ENCODE results near the gene ECE1. TPM values are rescaled to one million over a fixed set of nuclear protein-coding genes. Genes with fewer than 3 reads are reported as not detected.

Gene ECE1
- total RNA-seq: 100 to 1,000 TPM; 135 to 155 TPM
- polyA plus RNA-seq: 100 to 1,000 TPM in 1 of 2 donors, 10 to 100 TPM in 1; 12.1 to 112 TPM
- long read RNA-seq, donor 1, full-length matches to known transcripts: 79 of 324 reads
- long read RNA-seq, donor 1, partial matches to known transcripts: 70 of 324 reads
- long read RNA-seq, donor 1, other reads (novel, unspliced or antisense): 175 of 324 reads
- long read RNA-seq, donor 2, full-length matches to known transcripts: 53 of 134 reads
- long read RNA-seq, donor 2, partial matches to known transcripts: 16 of 134 reads
- long read RNA-seq, donor 2, other reads (novel, unspliced or antisense): 65 of 134 reads

- Histone ChIP-seq H3K27ac (ENCODE audit: low read depth in 1 of 2, low read length in 2 of 2) (peak within 1 kb of the TSS in 1 of 2 donors; percentile 13), H3K4me3 (ENCODE audit: low read length in 2 of 2) (peak within 1 kb of the TSS; percentile 46 to 91), H3K4me1 (ENCODE audit: control insufficient read depth in 1 of 2, insufficient read depth in 2 of 2, low read length in 2 of 2) (peaks cover 0 to 3% of the 10 kb centered on the region in 2 donors), H3K27me3 (ENCODE audit: control insufficient read depth in 1 of 2, insufficient read depth in 2 of 2, low read length in 1 of 2) (no peaks in the 10 kb centered on the region), H3K36me3 (ENCODE audit: control insufficient read depth in 1 of 2, insufficient read depth in 2 of 2, low read length in 1 of 2) (no peaks in the 10 kb centered on the region), H3K9me3 (ENCODE audit: control insufficient read depth, low read length) (no peaks in the 10 kb centered on the region)
- DNase-seq: peak; percentile 62 to 87
- intact Hi-C loops (cut with DNase I): no loop called here
- 1% methylated on average over 36 to 90 of the region's 90 CpGs for WGBS, 2 donors
- peak; percentile 64 for ATAC-seq (ENCODE audit: low FRiP score)
These were observed at the start of gene ECE1 for GRCh38 chr1:21289700-21290545. Gene ECE1 (minus strand): TSS chr1:21290463. CDS start chr1:21290414, 49 bp downstream.

GRCh38 chr1:21339356-21340229 lies 49.3 kb upstream of the ECE1 start:
- peak overlapping the region in 1 of 2 donors; percentile 54 for H3K27ac ChIP-seq (ENCODE audit: low read depth in 1 of 2, low read length in 2 of 2)
- no peaks in the 10 kb centered on the region for H3K9me3 ChIP-seq (ENCODE audit: control insufficient read depth, low read length)
- H3K4me1 ChIP-seq (ENCODE audit: control insufficient read depth in 1 of 2, insufficient read depth in 2 of 2, low read length in 2 of 2): peaks cover 0 to 2% of the 10 kb centered on the region in 2 donors
- ATAC-seq (ENCODE audit: low FRiP score): no peak
- intact Hi-C loops (cut with DNase I): loop anchor here in 1 of 2 donors (2.0 kb wide), 1 partner anchor 79 kb away; no protein-coding TSS in a partner anchor
- 75 to 78% methylated on average over 9 of the region's 9 CpGs for whole genome bisulfite sequencing, 2 donors
- no peaks in the 10 kb centered on the region for H3K27me3 ChIP-seq (ENCODE audit: control insufficient read depth in 1 of 2, insufficient read depth in 2 of 2, low read length in 1 of 2)
- no peak for DNase-seq
- H3K4me3 ChIP-seq (ENCODE audit: low read length in 2 of 2): no peak overlapping the region
- H3K36me3 ChIP-seq (ENCODE audit: control insufficient read depth in 1 of 2, insufficient read depth in 2 of 2, low read length in 1 of 2): no peaks in the 10 kb centered on the region

DNA sequence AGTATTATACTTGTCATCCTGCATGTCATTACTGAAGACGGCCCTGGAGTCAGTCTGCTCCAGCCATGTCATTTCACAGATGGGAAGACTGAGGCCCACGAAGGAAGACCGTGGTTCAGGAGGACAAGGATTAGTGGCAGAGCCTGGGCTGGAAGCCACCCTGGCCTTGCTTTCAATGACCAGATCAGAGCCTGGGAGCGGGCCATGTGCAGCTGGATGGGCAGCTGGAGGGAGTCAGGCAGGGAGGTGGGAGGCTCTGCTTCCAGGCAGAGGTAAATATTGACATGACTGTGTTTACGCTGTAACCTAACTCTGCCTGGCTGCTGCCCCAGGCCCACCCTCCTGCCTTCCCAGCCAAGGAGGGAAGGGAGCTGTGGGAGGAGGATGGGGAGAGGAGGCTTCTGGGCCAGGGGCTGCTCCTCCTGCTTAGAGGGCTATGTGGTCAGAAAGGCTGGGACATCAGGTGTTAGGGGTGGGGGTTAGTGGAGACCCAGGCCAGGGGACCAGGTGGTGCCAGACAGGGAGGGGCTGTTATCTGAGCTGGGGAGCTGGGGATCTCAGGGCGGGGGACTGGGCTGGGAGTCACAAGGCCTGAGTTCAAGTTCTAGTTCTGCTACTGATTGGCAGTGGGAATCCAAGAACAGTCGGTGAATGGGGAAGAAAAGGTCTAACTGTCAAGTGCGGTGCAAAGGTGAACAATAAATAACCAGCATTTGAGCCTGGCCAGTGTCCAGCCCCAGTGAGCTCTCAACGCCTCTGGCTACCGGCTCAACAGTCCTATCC lies 48.5 kb upstream of the ECE1 start:
- peak; percentile 9 for ATAC-seq (ENCODE audit: low FRiP score)
- no peak overlapping the region for H3K4me3 ChIP-seq (ENCODE audit: low read length in 2 of 2)
- intact Hi-C loops (cut with DNase I): loop anchor here in 1 of 2 donors (2.0 kb wide), 1 partner anchor 78 kb away; no protein-coding TSS in a partner anchor

DNA sequence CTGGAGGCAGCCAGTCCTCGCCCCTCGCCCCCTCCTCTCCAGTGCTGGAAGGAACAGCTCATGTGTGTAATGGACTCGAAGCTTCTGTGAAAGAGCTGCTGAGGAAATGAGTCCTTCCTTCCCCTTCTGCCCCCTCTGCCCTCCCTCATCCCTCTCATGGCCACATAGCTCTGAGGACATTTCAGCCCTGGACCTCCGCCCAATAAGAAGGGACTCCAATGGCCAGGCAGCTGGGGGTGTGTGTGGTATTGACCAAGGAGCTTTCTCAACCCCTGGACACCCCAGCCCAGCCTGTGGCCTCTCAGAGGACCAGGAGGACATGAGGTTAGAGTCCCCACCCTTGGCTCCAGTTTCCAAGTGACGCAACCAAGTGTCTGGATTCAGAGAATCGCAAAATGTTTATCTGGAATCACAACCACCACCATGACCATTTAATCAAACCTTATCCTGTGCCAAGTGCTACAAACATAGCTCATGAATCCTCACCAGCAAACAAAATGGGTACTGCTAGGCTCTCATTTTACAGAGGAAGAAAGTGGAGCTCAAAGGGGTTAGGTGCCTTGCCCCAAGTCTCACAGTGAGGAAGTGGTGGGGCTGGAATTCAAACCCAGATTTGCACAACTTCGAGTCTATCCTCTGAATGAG lies 47.8 kb upstream of the ECE1 start:
- intact Hi-C loops (cut with DNase I): loop anchor here in 1 of 2 donors (2.0 kb wide), 1 partner anchor 77 kb away; no protein-coding TSS in a partner anchor
- H3K9me3 ChIP-seq (ENCODE audit: control insufficient read depth, low read length): no peaks in the 10 kb centered on the region
- peak overlapping the region; percentile 5 to 34 for H3K27ac ChIP-seq (ENCODE audit: low read depth in 1 of 2, low read length in 2 of 2)
- no peak overlapping the region for H3K4me3 ChIP-seq (ENCODE audit: low read length in 2 of 2)
- no peaks in the 10 kb centered on the region for H3K27me3 ChIP-seq (ENCODE audit: control insufficient read depth in 1 of 2, insufficient read depth in 2 of 2, low read length in 1 of 2)
- H3K36me3 ChIP-seq (ENCODE audit: control insufficient read depth in 1 of 2, insufficient read depth in 2 of 2, low read length in 1 of 2): no peaks in the 10 kb centered on the region
- 18 to 19% methylated on average over 7 of the region's 7 CpGs for WGBS, 2 donors
- peaks cover 0 to 4% of the 10 kb centered on the region in 2 donors for H3K4me1 ChIP-seq (ENCODE audit: control insufficient read depth in 1 of 2, insufficient read depth in 2 of 2, low read length in 2 of 2)
- ATAC-seq (ENCODE audit: low FRiP score) (peak; percentile 85), DNase-seq (peak; percentile 93 to 94)

More for the DNA sequence above, 48.5 kb upstream of the ECE1 start:
- Histone ChIP-seq H3K36me3 (ENCODE audit: control insufficient read depth in 1 of 2, insufficient read depth in 2 of 2, low read length in 1 of 2) (no peaks in the 10 kb centered on the region), H3K27me3 (ENCODE audit: control insufficient read depth in 1 of 2, insufficient read depth in 2 of 2, low read length in 1 of 2) (no peaks in the 10 kb centered on the region), H3K4me1 (ENCODE audit: control insufficient read depth in 1 of 2, insufficient read depth in 2 of 2, low read length in 2 of 2) (peaks cover 0 to 4% of the 10 kb centered on the region in 2 donors), H3K9me3 (ENCODE audit: control insufficient read depth, low read length) (no peaks in the 10 kb centered on the region), H3K27ac (ENCODE audit: low read depth in 1 of 2, low read length in 2 of 2) (peak overlapping the region; percentile 5 to 34)
- WGBS, 2 donors: 15 to 20% methylated on average over 10 of the region's 10 CpGs
- peak; percentile 79 to 81 for DNase-seq

- 52 to 54% methylated on average over 8 of the region's 8 CpGs for WGBS, 2 donors
- no peak overlapping the region for H3K4me3 ChIP-seq (ENCODE audit: low read length in 2 of 2)
- DNase-seq: no peak
- peak overlapping the region; percentile 34 to 64 for H3K27ac ChIP-seq (ENCODE audit: low read depth in 1 of 2, low read length in 2 of 2)
- no peaks in the 10 kb centered on the region for H3K36me3 ChIP-seq (ENCODE audit: control insufficient read depth in 1 of 2, insufficient read depth in 2 of 2, low read length in 1 of 2)
- no peak for ATAC-seq (ENCODE audit: low FRiP score)
- no peaks in the 10 kb centered on the region for H3K27me3 ChIP-seq (ENCODE audit: control insufficient read depth in 1 of 2, insufficient read depth in 2 of 2, low read length in 1 of 2)
- no peaks in the 10 kb centered on the region for H3K9me3 ChIP-seq (ENCODE audit: control insufficient read depth, low read length)
- peaks cover 0 to 4% of the 10 kb centered on the region in 2 donors for H3K4me1 ChIP-seq (ENCODE audit: control insufficient read depth in 1 of 2, insufficient read depth in 2 of 2, low read length in 2 of 2)
- intact Hi-C loops (cut with DNase I): no loop called here
These were observed 47.2 kb upstream of the ECE1 start for GRCh38 chr1:21337454-21337927.

DNA sequence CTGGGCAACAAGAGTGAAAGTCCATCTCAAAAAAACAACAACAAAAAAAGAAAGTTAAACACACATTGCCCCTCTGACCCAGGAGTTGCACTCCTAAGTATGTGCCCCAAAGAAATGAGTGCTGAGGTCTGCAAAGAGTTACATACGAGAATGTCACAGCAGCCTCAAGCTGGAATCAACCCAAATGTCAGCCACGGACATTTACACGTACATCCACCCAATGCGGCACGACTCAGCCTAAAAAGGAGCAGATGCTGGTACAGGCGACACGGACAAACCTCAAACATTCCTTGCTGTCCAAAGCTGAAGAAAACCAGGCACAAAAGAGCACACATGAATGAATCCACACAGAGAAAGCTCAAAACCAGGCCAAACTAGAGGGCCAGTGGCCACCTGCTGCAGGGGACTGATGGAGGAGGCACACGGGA lies 46.8 kb upstream of the ECE1 start:
- WGBS, 2 donors: 9 to 12% methylated on average over 8 of the region's 8 CpGs
- H3K4me1 ChIP-seq (ENCODE audit: control insufficient read depth in 1 of 2, insufficient read depth in 2 of 2, low read length in 2 of 2): peaks cover 0 to 4% of the 10 kb centered on the region in 2 donors
- DNase-seq (no peak), ATAC-seq (ENCODE audit: low FRiP score) (no peak)
- H3K36me3 ChIP-seq (ENCODE audit: control insufficient read depth in 1 of 2, insufficient read depth in 2 of 2, low read length in 1 of 2): no peaks in the 10 kb centered on the region
- peak overlapping the region; percentile 20 to 64 for H3K27ac ChIP-seq (ENCODE audit: low read depth in 1 of 2, low read length in 2 of 2)
- H3K4me3 ChIP-seq (ENCODE audit: low read length in 2 of 2): no peak overlapping the region
- H3K9me3 ChIP-seq (ENCODE audit: control insufficient read depth, low read length): no peaks in the 10 kb centered on the region
- H3K27me3 ChIP-seq (ENCODE audit: control insufficient read depth in 1 of 2, insufficient read depth in 2 of 2, low read length in 1 of 2): no peaks in the 10 kb centered on the region
- intact Hi-C loops (cut with DNase I): no loop called here

DNA sequence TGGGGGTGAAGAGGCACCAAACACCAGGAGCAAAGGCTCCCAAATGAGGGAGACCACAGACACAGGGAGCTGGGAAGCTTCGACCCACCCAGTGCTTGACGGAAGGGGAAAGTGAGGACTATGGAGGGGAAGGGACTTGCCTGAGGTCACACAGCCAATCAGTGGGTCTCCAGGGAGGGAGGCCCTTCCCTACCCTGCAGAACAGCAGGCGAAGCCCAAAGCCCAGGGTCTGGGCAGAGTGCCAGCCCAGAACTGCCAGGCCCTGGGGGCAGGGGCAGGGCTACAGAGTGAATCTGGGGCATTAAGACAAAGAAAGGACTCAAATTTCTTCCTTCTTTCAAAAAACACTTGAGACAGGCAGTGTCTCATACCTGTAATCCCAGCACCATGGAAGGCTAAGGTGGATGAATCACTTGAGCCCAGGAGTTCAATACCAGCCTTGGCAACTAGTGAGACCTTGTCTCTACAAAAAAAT lies 45.5 kb upstream of the ECE1 start:
- Histone ChIP-seq H3K9me3 (ENCODE audit: control insufficient read depth, low read length) (no peaks in the 10 kb centered on the region), H3K4me3 (ENCODE audit: low read length in 2 of 2) (no peak overlapping the region), H3K36me3 (ENCODE audit: control insufficient read depth in 1 of 2, insufficient read depth in 2 of 2, low read length in 1 of 2) (no peaks in the 10 kb centered on the region), H3K4me1 (ENCODE audit: control insufficient read depth in 1 of 2, insufficient read depth in 2 of 2, low read length in 2 of 2) (peaks cover 2 to 3% of the 10 kb centered on the region in 2 donors), H3K27ac (ENCODE audit: low read depth in 1 of 2, low read length in 2 of 2) (peak overlapping the region in 1 of 2 donors; percentile 92), H3K27me3 (ENCODE audit: control insufficient read depth in 1 of 2, insufficient read depth in 2 of 2, low read length in 1 of 2) (no peaks in the 10 kb centered on the region)
- intact Hi-C loops (cut with DNase I): loop anchor here (2.0 kb wide), 2 partner anchors 79 to 81 kb away; no protein-coding TSS in a partner anchor
- WGBS, 2 donors: 45 to 49% methylated on average over 3 of the region's 3 CpGs
- ATAC-seq (ENCODE audit: low FRiP score) (no peak), DNase-seq (no peak)
